ENCODE data around the gene CDH12.

The CDH12 gene

DNA sequence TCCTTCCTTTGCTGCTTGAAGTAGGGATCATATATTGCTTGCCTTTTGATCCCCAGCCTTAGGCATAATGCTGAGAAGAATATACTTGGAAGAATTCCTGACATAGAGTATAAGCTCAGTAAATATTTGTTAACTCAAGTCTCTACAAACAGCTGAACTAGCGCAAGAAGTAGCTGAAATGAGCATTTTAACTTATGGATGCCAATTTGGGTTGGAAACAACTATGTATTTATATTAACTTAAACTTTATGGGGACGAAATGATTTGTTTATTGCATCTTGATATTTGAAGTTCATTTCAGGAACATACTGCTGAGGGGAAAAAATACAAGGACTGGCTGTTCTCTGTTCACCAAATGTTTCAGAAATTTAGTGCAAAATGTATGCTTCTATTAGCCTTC lies 258.7 kb downstream of the CDH12 start:
- ATAC-seq, result no peak
- TF ChIP-seq PPARA (CRISPR knock-in tag; IDR thresholded peaks at IDR 0.05; ENCODE audit: borderline replicate concordance) (no peak), SNAI2 (CRISPR knock-in tag; IDR thresholded peaks at IDR 0.05) (no peak), BACH2 (CRISPR knock-in tag; IDR thresholded peaks at IDR 0.05; ENCODE audit: borderline replicate concordance) (no peak)

DNA sequence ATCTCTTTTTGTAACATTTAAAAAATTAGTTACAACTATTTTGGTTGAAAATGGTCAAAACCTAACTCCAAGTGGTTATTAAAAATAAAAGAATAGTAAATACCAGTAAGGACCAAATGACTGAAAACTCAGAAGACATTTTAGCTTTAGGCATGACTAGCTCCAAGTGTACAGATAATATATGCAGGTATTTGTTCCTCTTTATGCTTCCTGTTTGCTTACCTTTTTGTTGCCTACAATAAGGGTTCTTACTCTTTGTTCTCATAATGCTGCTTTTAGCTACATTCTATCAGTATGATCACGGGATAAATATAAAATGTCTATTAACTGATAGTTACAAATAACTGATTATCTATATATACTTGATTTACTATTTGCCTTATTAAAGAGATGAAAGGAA lies 259.6 kb downstream of the CDH12 start:
- TF ChIP-seq CSDC2 (CRISPR knock-in tag; IDR thresholded peaks at IDR 0.05) (no peak), GLIS3 (CRISPR knock-in tag; IDR thresholded peaks at IDR 0.05) (no peak), RARB (CRISPR knock-in tag; IDR thresholded peaks at IDR 0.05) (no peak)
- no peak for ATAC-seq

GRCh38 chr5:22591461-22591860 lies 261.7 kb downstream of the CDH12 start:
- TF ChIP-seq BACH2 (CRISPR knock-in tag; IDR thresholded peaks at IDR 0.05; ENCODE audit: borderline replicate concordance) (no peak), ZC3H10 (CRISPR knock-in tag; IDR thresholded peaks at IDR 0.05) (no peak)
- no peak for ATAC-seq

DNA sequence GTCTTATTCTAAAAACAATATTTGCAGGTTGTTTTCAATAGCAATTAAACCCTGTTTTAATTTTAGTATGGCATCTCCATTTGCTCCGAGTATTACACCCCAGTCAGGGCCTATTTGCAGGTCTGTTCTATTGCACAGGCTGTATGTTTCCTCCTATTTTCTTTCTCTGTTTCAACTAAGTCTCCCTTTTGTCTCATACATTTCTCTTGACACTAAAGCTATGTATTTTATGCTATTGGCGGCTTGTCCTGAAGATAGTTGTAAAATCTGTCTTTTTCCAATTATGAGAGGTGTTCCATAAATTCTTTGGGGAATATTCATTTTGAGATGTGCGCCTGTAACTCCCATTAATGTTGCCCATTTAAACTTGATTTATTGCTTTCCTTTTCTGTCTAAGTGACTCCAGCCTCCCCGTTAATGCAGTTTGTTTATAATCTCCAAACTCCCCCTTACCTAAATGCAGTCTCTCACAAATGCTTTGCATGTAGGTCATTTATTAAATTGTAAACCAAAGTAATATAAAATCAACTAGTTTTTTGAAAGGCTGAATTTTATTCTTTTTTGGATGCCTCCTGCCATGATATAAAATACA lies 262.4 kb downstream of the CDH12 start:
- TF ChIP-seq ARNTL (CRISPR knock-in tag; IDR thresholded peaks at IDR 0.05; ENCODE audit: borderline replicate concordance, low read depth) (no peak), ZFP30 (CRISPR knock-in tag; IDR thresholded peaks at IDR 0.05) (no peak), BACH2 (CRISPR knock-in tag; IDR thresholded peaks at IDR 0.05; ENCODE audit: borderline replicate concordance) (no peak), OSR1 (CRISPR knock-in tag; IDR thresholded peaks at IDR 0.05) (no peak), ISL1 (CRISPR knock-in tag; IDR thresholded peaks at IDR 0.05) (no peak), ZNF70 (CRISPR knock-in tag; IDR thresholded peaks at IDR 0.05) (no peak), ZNF8 (CRISPR knock-in tag; IDR thresholded peaks at IDR 0.05) (no peak), ESRRG (CRISPR knock-in tag; IDR thresholded peaks at IDR 0.05) (no peak), CSRNP3 (CRISPR knock-in tag; IDR thresholded peaks at IDR 0.05) (no peak), PPARA (CRISPR knock-in tag; IDR thresholded peaks at IDR 0.05; ENCODE audit: borderline replicate concordance) (no peak), ZFP3 (CRISPR knock-in tag; IDR thresholded peaks at IDR 0.05) (no peak)
- no peak for ATAC-seq

GRCh38 chr5:22577711-22578110 lies 275.4 kb downstream of the CDH12 start:
- no peak for ATAC-seq
- TF ChIP-seq CREB5 (CRISPR knock-in tag; IDR thresholded peaks at IDR 0.05; ENCODE audit: low read depth) (no peak), TOX (CRISPR knock-in tag; IDR thresholded peaks at IDR 0.05; ENCODE audit: borderline replicate concordance) (no peak), TCF4 (CRISPR knock-in tag; IDR thresholded peaks at IDR 0.05; ENCODE audit: borderline replicate concordance) (no peak), ZFP30 (CRISPR knock-in tag; IDR thresholded peaks at IDR 0.05) (no peak), RARB (CRISPR knock-in tag; IDR thresholded peaks at IDR 0.05) (no peak), ESRRG (CRISPR knock-in tag; IDR thresholded peaks at IDR 0.05) (no peak), CSDC2 (CRISPR knock-in tag; IDR thresholded peaks at IDR 0.05) (no peak), SNAI2 (CRISPR knock-in tag; IDR thresholded peaks at IDR 0.05) (no peak)
- TF ChIP-seq, protein P1, sequence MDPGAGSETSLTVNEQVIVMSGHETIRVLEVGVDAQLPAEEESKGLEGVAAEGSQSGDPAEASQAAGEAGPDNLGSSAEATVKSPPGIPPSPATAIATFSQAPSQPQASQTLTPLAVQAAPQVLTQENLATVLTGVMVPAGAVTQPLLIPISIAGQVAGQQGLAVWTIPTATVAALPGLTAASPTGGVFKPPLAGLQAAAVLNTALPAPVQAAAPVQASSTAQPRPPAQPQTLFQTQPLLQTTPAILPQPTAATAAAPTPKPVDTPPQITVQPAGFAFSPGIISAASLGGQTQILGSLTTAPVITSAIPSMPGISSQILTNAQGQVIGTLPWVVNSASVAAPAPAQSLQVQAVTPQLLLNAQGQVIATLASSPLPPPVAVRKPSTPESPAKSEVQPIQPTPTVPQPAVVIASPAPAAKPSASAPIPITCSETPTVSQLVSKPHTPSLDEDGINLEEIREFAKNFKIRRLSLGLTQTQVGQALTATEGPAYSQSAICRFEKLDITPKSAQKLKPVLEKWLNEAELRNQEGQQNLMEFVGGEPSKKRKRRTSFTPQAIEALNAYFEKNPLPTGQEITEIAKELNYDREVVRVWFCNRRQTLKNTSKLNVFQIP (CRISPR knock-in tag; IDR thresholded peaks at IDR 0.05; ENCODE audit: borderline replicate concordance, low read depth), result no peak

- ATAC-seq, result no peak
- TF ChIP-seq BACH2 (CRISPR knock-in tag; IDR thresholded peaks at IDR 0.05; ENCODE audit: borderline replicate concordance) (no peak), ZFP30 (CRISPR knock-in tag; IDR thresholded peaks at IDR 0.05) (no peak), CREB5 (CRISPR knock-in tag; IDR thresholded peaks at IDR 0.05; ENCODE audit: low read depth) (no peak), CSRNP3 (CRISPR knock-in tag; IDR thresholded peaks at IDR 0.05) (no peak), ARNTL (CRISPR knock-in tag; IDR thresholded peaks at IDR 0.05; ENCODE audit: borderline replicate concordance, low read depth) (no peak), GLIS3 (CRISPR knock-in tag; IDR thresholded peaks at IDR 0.05) (no peak), TOX (CRISPR knock-in tag; IDR thresholded peaks at IDR 0.05; ENCODE audit: borderline replicate concordance) (no peak), ZNF70 (CRISPR knock-in tag; IDR thresholded peaks at IDR 0.05) (no peak), ESRRG (CRISPR knock-in tag; IDR thresholded peaks at IDR 0.05) (no peak), PPARA (CRISPR knock-in tag; IDR thresholded peaks at IDR 0.05; ENCODE audit: borderline replicate concordance) (no peak), SNAI2 (CRISPR knock-in tag; IDR thresholded peaks at IDR 0.05) (no peak)
- TF ChIP-seq, protein P1 (CRISPR knock-in tag; IDR thresholded peaks at IDR 0.05; ENCODE audit: borderline replicate concordance, low read depth), result no peak
These were observed 276.1 kb downstream of the CDH12 start for GRCh38 chr5:22577006-22577405.
